ENCODE measurements around the gene DPYSL3. TPM values are rescaled to one million over a fixed set of nuclear protein-coding genes. Genes with fewer than 3 reads are reported as not detected.

DPYSL3 gene
- total and polyA plus RNA-seq, 2 experiments from 2014 or later = 9.2 to 42.8 TPM

DNA sequence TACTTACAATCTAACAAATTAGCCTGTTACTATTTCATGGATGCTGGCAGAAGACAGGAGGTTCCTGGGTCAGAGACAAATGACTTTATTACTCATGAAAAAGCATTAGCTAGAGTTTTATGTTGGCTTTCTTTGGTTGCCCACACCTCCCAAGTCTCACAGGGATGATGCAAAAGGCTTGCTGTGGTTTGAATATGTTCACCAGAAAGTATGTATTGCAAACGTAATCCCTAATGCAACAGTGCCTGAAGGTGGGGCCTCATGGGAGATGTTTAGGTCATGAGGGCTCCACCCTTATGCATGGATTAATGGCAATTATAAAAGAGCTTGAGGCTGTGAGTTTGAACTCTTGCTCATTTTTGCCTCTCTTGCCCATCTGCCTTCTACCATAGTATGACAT, 28.5 kb downstream of the DPYSL3 start:
- Histone ChIP-seq H3K9ac (peak overlapping the region; percentile 68), H3K79me2 (ENCODE audit: insufficient read depth) (peaks cover 24% of the 10 kb centered on the region), H3K27ac (peak overlapping the region; percentile 99), H3K4me3 (no peak overlapping the region), H3K4me2 (ENCODE audit: unreplicated experiment) (peak overlapping the region; percentile 24), H3K4me1 (ENCODE audit: insufficient read depth) (peaks cover 61% of the 10 kb centered on the region), H3K27me3 (replicated peaks; ENCODE audit: insufficient read depth) (no peaks in the 10 kb centered on the region), H2AFZ (no peak overlapping the region), H3K9me3 (ENCODE audit: low read depth) (no peaks in the 10 kb centered on the region), H3K9me2 (ENCODE audit: insufficient read depth) (no peaks in the 10 kb centered on the region), H4K20me1 (ENCODE audit: insufficient read depth) (no peaks in the 10 kb centered on the region), H3F3A (ENCODE audit: insufficient read depth) (peaks cover 61% of the 10 kb centered on the region), H3K36me3 (ENCODE audit: low read depth) (no peaks in the 10 kb centered on the region)
- DNase-seq = peak; percentile 89
- in situ Hi-C loops (cut with MboI) = no loop called here
- TF ChIP-seq EZH2 (IDR thresholded peaks at IDR 0.05; ENCODE audit: insufficient read depth, poor library complexity, severe bottlenecking) (no peak), EZH2phosphoT487 (IDR thresholded peaks at IDR 0.05; ENCODE audit: insufficient read depth, low read depth) (no peak)
- WGBS, 2 experiments (ENCODE audit: low coverage in 1 of 2, low lambda C conversion rate in 2 of 2, missing lambda C conversion rate in 2 of 2) = 20 to 27% methylated on average over 1 of the region's 1 CpG

DNA sequence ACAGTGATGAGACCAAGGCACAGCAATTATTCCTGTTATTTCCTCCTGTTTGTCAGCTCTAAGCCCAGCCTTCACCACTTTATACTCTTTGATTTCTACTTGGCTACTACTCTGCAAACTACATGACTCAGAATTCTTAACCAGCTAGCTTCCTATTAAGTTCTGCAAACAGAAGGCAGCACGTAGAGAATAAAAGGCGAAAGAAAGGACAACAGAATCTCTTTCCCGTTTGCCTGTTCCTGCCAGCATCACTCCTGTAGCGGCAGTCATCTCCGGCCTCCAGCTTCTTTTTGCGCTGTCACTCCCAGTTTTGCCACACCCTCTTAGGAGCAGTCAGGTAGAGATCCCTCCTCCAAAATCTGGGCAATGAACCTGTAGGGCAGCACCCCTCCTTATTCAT, 29.9 kb downstream of the DPYSL3 start:
- in situ Hi-C loops (cut with MboI) = no loop called here
- 10% methylated on average over 6 of the region's 6 CpGs for WGBS, 2 experiments (ENCODE audit: low coverage in 1 of 2, low lambda C conversion rate in 2 of 2, missing lambda C conversion rate in 2 of 2)
- H3K27me3 ChIP-seq (replicated peaks; ENCODE audit: insufficient read depth) = no peaks in the 10 kb centered on the region
- H3K9me3 ChIP-seq (ENCODE audit: low read depth) = no peaks in the 10 kb centered on the region
- peaks cover 54% of the 10 kb centered on the region for H3K4me1 ChIP-seq (ENCODE audit: insufficient read depth)
- peak; percentile 74 for DNase-seq
- no peaks in the 10 kb centered on the region for H3K36me3 ChIP-seq (ENCODE audit: low read depth)
- peaks cover 50% of the 10 kb centered on the region for H3F3A ChIP-seq (ENCODE audit: insufficient read depth)
- H2AFZ ChIP-seq = no peak overlapping the region
- TF ChIP-seq EZH2 (IDR thresholded peaks at IDR 0.05; ENCODE audit: insufficient read depth, poor library complexity, severe bottlenecking) (no peak), EZH2phosphoT487 (IDR thresholded peaks at IDR 0.05; ENCODE audit: insufficient read depth, low read depth) (no peak)
- peak overlapping the region; percentile 49 for H3K4me2 ChIP-seq (ENCODE audit: unreplicated experiment)
- H3K9ac ChIP-seq = peak overlapping the region; percentile 27
- H3K27ac ChIP-seq = peak overlapping the region; percentile 28
- no peaks in the 10 kb centered on the region for H3K9me2 ChIP-seq (ENCODE audit: insufficient read depth)
- no peaks in the 10 kb centered on the region for H4K20me1 ChIP-seq (ENCODE audit: insufficient read depth)
- peak overlapping the region; percentile 14; the same call in 1 of the 2 replicates for H3K4me3 ChIP-seq
- peaks cover 33% of the 10 kb centered on the region for H3K79me2 ChIP-seq (ENCODE audit: insufficient read depth)

DNA sequence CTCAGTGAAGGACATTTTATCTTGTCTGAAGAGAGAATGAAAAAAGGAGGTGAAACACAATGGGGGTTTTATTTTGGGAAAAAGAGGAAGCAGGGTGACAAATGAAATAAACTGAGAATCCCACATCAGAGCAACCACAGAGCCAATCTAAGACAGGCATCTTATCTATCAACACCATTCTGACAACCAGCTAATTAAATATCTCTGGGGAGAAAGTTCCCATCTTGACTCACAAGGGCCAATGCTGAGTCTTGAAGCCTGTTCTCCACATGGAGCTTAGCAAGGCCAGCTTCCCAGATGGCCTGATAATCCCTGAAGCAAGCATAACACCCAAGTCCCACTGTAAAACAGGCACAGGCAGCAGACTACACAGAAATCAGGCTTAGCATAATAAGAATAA, 30.4 kb downstream of the DPYSL3 start:
- in situ Hi-C loops (cut with MboI) = no loop called here
- Histone ChIP-seq H3K79me2 (ENCODE audit: insufficient read depth) (peaks cover 38% of the 10 kb centered on the region), H3K4me1 (ENCODE audit: insufficient read depth) (peaks cover 49% of the 10 kb centered on the region), H3K36me3 (ENCODE audit: low read depth) (no peaks in the 10 kb centered on the region), H4K20me1 (ENCODE audit: insufficient read depth) (no peaks in the 10 kb centered on the region), H3F3A (ENCODE audit: insufficient read depth) (peaks cover 45% of the 10 kb centered on the region), H2AFZ (no peak overlapping the region), H3K27ac (peak overlapping the region; percentile 28), H3K4me3 (peak overlapping the region; percentile 14; the same call in 1 of the 2 replicates), H3K4me2 (ENCODE audit: unreplicated experiment) (peak overlapping the region; percentile 49), H3K9ac (peak overlapping the region; percentile 27), H3K9me3 (ENCODE audit: low read depth) (no peaks in the 10 kb centered on the region), H3K27me3 (replicated peaks; ENCODE audit: insufficient read depth) (no peaks in the 10 kb centered on the region), H3K9me2 (ENCODE audit: insufficient read depth) (no peaks in the 10 kb centered on the region)
- TF ChIP-seq EZH2 (IDR thresholded peaks at IDR 0.05; ENCODE audit: insufficient read depth, poor library complexity, severe bottlenecking) = no peak
- no peak for TF ChIP-seq EZH2phosphoT487 (IDR thresholded peaks at IDR 0.05; ENCODE audit: insufficient read depth, low read depth)
- peak; percentile 37 for DNase-seq

DNA sequence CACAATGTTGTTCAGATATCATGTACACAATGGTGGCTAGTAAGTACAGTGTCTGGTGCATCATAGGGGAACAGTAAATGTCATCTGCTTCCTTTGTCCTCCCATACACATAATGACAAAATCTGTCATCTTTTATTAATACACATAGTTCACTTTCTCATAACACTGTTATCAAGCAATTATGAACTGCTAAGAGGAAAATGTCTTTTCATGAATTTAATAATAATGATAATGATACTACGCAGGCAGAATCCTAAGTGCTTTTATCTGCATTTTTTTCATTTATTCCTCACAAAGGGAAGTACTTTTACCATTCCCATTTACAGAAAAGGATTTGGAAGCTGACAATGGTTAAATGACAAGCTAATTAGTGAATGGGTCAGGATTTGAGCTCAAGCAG, 35.7 kb downstream of the DPYSL3 start:
- no peaks in the 10 kb centered on the region for H4K20me1 ChIP-seq (ENCODE audit: insufficient read depth)
- no peak overlapping the region for H3K27ac ChIP-seq
- H3K79me2 ChIP-seq (ENCODE audit: insufficient read depth) = peaks cover 34% of the 10 kb centered on the region

More for the DNA sequence above, 35.7 kb downstream of the DPYSL3 start:
- no peak overlapping the region for H3K9ac ChIP-seq
- no peak for DNase-seq
- H3K4me3 ChIP-seq = no peak overlapping the region
- peaks cover under 1% of the 10 kb centered on the region for H3F3A ChIP-seq (ENCODE audit: insufficient read depth)
- in situ Hi-C loops (cut with MboI) = no loop called here
- WGBS, 2 experiments (ENCODE audit: low coverage in 1 of 2, low lambda C conversion rate in 2 of 2, missing lambda C conversion rate in 2 of 2) = 100% methylated on average over 1 of the region's 1 CpG
- TF ChIP-seq EZH2phosphoT487 (IDR thresholded peaks at IDR 0.05; ENCODE audit: insufficient read depth, low read depth) (no peak), EZH2 (IDR thresholded peaks at IDR 0.05; ENCODE audit: insufficient read depth, poor library complexity, severe bottlenecking) (no peak)
- H3K4me2 ChIP-seq (ENCODE audit: unreplicated experiment) = no peak overlapping the region
- no peaks in the 10 kb centered on the region for H3K9me2 ChIP-seq (ENCODE audit: insufficient read depth)
- no peaks in the 10 kb centered on the region for H3K36me3 ChIP-seq (ENCODE audit: low read depth)
- H3K27me3 ChIP-seq (replicated peaks; ENCODE audit: insufficient read depth) = no peaks in the 10 kb centered on the region
- H3K4me1 ChIP-seq (ENCODE audit: insufficient read depth) = peaks cover 6% of the 10 kb centered on the region
- no peaks in the 10 kb centered on the region for H3K9me3 ChIP-seq (ENCODE audit: low read depth)
- H2AFZ ChIP-seq = no peak overlapping the region
